Measurements from ENCODE around the gene FAM25A. TPM values are rescaled to one million over a fixed set of nuclear protein-coding genes. Genes with fewer than 3 reads are reported as not detected.
"Not testable (repeated sequence)": the region's sequence is repeated elsewhere in the genome, so short reads cannot be mapped to it uniquely, and the experiment has no call there.

Gene FAM25A
- not detected for total RNA-seq
- not detected for polyA plus RNA-seq
- total RNA-seq, result not detected

DNA sequence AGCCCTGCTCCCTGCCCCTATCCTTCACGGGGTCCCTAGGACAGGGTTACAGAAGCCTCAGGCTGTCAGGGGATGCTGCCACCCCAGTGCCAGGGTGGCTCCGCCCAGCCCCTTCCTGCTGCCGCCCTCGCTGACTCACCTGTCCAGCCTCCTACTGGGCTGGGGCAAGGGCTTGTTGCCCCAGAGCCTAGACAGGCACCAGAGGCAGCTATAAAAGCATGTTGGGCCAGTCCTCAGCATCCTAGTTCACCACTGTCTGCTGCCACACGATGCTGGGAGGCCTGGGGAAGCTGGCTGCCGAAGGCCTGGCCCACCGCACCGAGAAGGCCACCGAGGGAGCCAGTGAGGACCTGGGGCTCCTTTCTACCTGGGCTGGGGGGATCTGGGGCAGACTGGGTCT lies at the start of gene FAM25A:
TSS of gene FAM25A (plus strand) at position 239 of the 400 bp plus-strand sequence. CDS start at position 270, 31 bp downstream.
- H3K4me1 ChIP-seq (ENCODE audit: control insufficient read depth in 2 of 2, insufficient read depth in 2 of 2, low read length in 2 of 2); H3K27ac Mint-ChIP-seq; H3K36me3 ChIP-seq (ENCODE audit: control insufficient read depth in 2 of 3, insufficient read depth in 3 of 3, low read length in 3 of 3); intact Hi-C loops (cut with micrococcal nuclease); H3K27me3 ChIP-seq (ENCODE audit: control insufficient read depth in 2 of 2, insufficient read depth in 2 of 2, low read length in 2 of 2); H3K27ac ChIP-seq (ENCODE audit: low read depth, low read length); H3K4me1 Mint-ChIP-seq; DNase-seq; H3K36me3 Mint-ChIP-seq; H3K9me3 ChIP-seq (ENCODE audit: control insufficient read depth in 2 of 3, low read length in 3 of 3); ATAC-seq; H3K4me3 Mint-ChIP-seq; CTCF ChIA-PET; POLR2A ChIA-PET; H3K4me3 ChIP-seq (ENCODE audit: low read length); H3K9me3 Mint-ChIP-seq; H3K27me3 Mint-ChIP-seq: not testable (repeated sequence)

DNA sequence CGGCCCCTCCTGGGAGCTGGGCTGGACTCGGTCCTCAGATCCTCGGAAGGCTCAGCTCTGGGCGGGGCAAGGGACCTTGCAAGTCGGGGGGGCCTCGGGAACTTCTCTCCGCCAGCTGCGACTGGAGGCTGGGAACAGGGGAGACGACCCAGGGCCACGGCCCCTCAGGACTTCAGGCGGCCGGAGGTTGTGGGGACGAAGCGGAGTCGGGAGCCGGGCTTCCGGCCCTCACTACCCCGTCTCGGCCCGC lies 49.2 kb upstream of the FAM25A start:
- peak overlapping the region; percentile 78 for H3K4me3 ChIP-seq (ENCODE audit: low read length)
- peak overlapping the region; percentile 73 to 88 (median 82) for H3K4me3 Mint-ChIP-seq
- H3K9me3 Mint-ChIP-seq, result peaks cover 0 to 2% (median 0%) of the 10 kb centered on the region in 11 donors
- intact Hi-C loops (cut with micrococcal nuclease), result loop anchor here (1.0 to 10.0 kb wide), 8 partner anchors 21 to 450 kb away; partner anchors contain the start of genes BMPR1A (in 1 of the 2), GLUD1 (in 1 of the 2), SHLD2 (in 1 of the 2) and WAPL (in 1 of the 2)
- H3K27ac ChIP-seq (ENCODE audit: low read depth, low read length), result peak overlapping the region; percentile 91
- H3K27me3 ChIP-seq (ENCODE audit: control insufficient read depth in 2 of 2, insufficient read depth in 2 of 2, low read length in 2 of 2), result no peaks in the 10 kb centered on the region
- H3K4me1 Mint-ChIP-seq, result peaks cover 24 to 53% (median 50%) of the 10 kb centered on the region in 7 donors
- H3K27me3 Mint-ChIP-seq, result peaks cover 0 to 49% (median 0%) of the 10 kb centered on the region in 5 donors
- no peaks in the 10 kb centered on the region for H3K36me3 ChIP-seq (ENCODE audit: control insufficient read depth in 2 of 3, insufficient read depth in 3 of 3, low read length in 3 of 3)
- H3K9me3 ChIP-seq (ENCODE audit: control insufficient read depth in 2 of 3, low read length in 3 of 3), result no peaks in the 10 kb centered on the region
- ChIA-PET CTCF (interaction anchor here (0.6 to 6.3 kb wide), 4 partner anchors 10 to 139 kb away, joined by 4 to 90 read pairs (median 4); partner anchors contain the start of gene SNCG), POLR2A (interaction anchor here (0.5 to 2.3 kb wide), 7 partner anchors 15 to 565 kb away, joined by 3 to 8 read pairs (median 4); partner anchors contain the start of genes GLUD1 and SHLD2)
- peak overlapping the region; percentile 77 to 96 (median 91) for H3K27ac Mint-ChIP-seq
- ATAC-seq (no peak), DNase-seq (no peak)
- no peaks in the 10 kb centered on the region for H3K36me3 Mint-ChIP-seq
- H3K4me1 ChIP-seq (ENCODE audit: control insufficient read depth in 2 of 2, insufficient read depth in 2 of 2, low read length in 2 of 2), result peaks cover 12 to 41% of the 10 kb centered on the region in 2 donors

DNA sequence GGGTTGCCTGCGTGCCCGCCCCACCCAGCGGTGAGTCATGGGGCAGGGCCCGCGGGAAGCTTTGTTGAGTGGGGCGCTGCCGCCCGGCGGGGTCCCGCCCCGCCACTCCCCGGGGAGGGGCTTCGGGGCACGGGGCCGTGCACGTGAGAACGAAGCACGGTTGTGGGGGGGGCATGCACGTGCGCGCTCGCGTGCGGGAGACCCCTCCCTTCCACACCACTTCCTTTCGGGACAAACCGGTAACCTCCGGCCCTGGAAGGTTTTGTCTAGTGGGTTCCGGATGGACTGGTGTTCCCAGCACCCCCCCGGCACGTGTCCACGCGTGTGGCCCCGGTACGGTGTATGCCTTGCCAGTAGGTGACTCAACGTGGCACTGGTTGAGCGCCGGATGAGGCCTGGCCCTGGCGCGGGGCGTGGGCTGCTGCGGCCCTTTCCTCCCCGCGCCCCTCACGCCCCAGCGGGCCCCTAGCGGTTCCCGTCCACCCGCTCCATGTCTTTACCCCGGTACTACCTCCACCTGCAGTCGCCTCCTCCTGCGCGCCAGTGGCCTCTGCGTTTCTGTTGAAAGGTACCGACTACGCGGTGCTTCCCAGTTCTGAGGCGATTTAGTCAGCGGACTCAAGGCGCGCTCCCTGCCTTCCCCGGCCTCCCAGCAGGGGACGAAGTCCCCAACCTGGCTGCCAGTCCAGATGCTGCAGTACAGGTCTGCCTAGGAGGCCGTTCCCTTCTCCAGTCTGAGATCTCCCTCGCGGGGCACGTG lies 48.7 kb upstream of the FAM25A start:
- intact Hi-C loops (cut with micrococcal nuclease), result loop anchor here (1.0 to 10.0 kb wide), 8 partner anchors 21 to 450 kb away; partner anchors contain the start of genes BMPR1A (in 1 of the 2), GLUD1 (in 1 of the 2), SHLD2 (in 1 of the 2) and WAPL (in 1 of the 2)
- Histone ChIP-seq H3K4me1 (ENCODE audit: control insufficient read depth in 2 of 2, insufficient read depth in 2 of 2, low read length in 2 of 2) (peaks cover 12 to 36% of the 10 kb centered on the region in 2 donors), H3K4me3 (ENCODE audit: low read length) (peak overlapping the region; percentile 78), H3K27me3 (ENCODE audit: control insufficient read depth in 2 of 2, insufficient read depth in 2 of 2, low read length in 2 of 2) (no peaks in the 10 kb centered on the region), H3K9me3 (ENCODE audit: control insufficient read depth in 2 of 3, low read length in 3 of 3) (no peaks in the 10 kb centered on the region), H3K27ac (ENCODE audit: low read depth, low read length) (peak overlapping the region; percentile 91), H3K36me3 (ENCODE audit: control insufficient read depth in 2 of 3, insufficient read depth in 3 of 3, low read length in 3 of 3) (no peaks in the 10 kb centered on the region)
- Mint-ChIP-seq H3K27ac (peak overlapping the region; percentile 78 to 96 (median 92)), H3K4me1 (peaks cover 19 to 47% (median 45%) of the 10 kb centered on the region in 7 donors), H3K36me3 (no peaks in the 10 kb centered on the region), H3K27me3 (peaks cover 0 to 49% (median 0%) of the 10 kb centered on the region in 5 donors), H3K4me3 (peak overlapping the region; percentile 76 to 89 (median 84)), H3K9me3 (peaks cover 0 to 2% (median 0%) of the 10 kb centered on the region in 11 donors)
- ChIA-PET POLR2A (interaction anchor here (0.5 to 2.3 kb wide), 7 partner anchors 15 to 565 kb away, joined by 3 to 8 read pairs (median 4); partner anchors contain the start of genes GLUD1 and SHLD2), CTCF (interaction anchor here (0.6 to 6.3 kb wide), 4 partner anchors 11 to 139 kb away, joined by 4 to 90 read pairs (median 4); partner anchors contain the start of gene SNCG)
- ATAC-seq (peak; percentile 93), DNase-seq (peak; percentile 85 to 95 (median 90))

DNA sequence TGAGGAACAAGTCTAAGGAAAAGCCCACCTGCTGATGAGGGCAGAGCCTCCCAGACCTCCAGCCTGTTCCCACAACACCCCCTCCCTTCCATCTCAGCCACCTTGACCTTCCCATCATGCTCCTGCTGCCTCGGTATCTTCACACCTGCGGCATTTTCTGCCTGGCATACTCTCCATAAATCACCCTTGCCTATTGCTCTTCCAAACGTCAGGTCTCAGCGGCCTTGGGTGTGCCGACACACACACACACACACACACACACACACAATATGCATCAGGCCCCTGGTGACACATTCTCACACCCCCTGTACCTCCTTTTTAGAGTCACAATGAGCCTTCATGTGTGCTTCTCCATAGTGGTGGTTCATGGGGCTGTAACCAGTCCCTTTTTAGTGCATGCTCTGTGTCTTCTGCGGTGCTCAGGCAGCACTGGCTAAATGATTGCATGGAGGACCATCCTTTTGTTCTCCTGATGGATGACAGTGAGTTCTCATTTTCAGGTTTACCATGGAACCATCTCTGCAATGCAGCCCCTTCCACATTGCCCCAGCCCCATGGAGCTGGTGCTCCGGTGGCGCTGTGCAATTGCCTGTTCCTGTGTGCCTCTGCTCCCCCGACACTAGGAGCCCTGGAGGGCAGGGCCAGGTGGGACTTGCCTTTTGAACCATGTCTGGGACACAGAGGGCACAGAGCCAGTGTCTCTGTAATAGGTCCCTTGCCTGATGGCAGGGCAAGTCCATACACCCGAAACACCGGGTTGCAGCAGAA lies 47.3 kb upstream of the FAM25A start:
- Mint-ChIP-seq H3K27me3 (peaks cover 0 to 49% (median 0%) of the 10 kb centered on the region in 5 donors), H3K4me3 (peak overlapping the region in 9 of 10 donors; percentile 12 to 83 (median 47)), H3K27ac (peak overlapping the region; percentile 4 to 94 (median 84)), H3K9me3 (no peaks in the 10 kb centered on the region), H3K4me1 (peaks cover 14 to 36% (median 32%) of the 10 kb centered on the region in 7 donors), H3K36me3 (no peaks in the 10 kb centered on the region)
- no peaks in the 10 kb centered on the region for H3K36me3 ChIP-seq (ENCODE audit: control insufficient read depth in 2 of 3, insufficient read depth in 3 of 3, low read length in 3 of 3)
- no peaks in the 10 kb centered on the region for H3K27me3 ChIP-seq (ENCODE audit: control insufficient read depth in 2 of 2, insufficient read depth in 2 of 2, low read length in 2 of 2)
- no peak for ATAC-seq
- H3K4me3 ChIP-seq (ENCODE audit: low read length), result no peak overlapping the region
- H3K27ac ChIP-seq (ENCODE audit: low read depth, low read length), result no peak overlapping the region
- POLR2A ChIA-PET, result no interaction called here
- no peaks in the 10 kb centered on the region for H3K9me3 ChIP-seq (ENCODE audit: control insufficient read depth in 2 of 3, low read length in 3 of 3)
- CTCF ChIA-PET, result no interaction called here
- peaks cover 12 to 22% of the 10 kb centered on the region in 2 donors for H3K4me1 ChIP-seq (ENCODE audit: control insufficient read depth in 2 of 2, insufficient read depth in 2 of 2, low read length in 2 of 2)
- intact Hi-C loops (cut with micrococcal nuclease), result loop anchor here in 1 of 2 donors (5.0 to 10.0 kb wide), 2 partner anchors 215 to 372 kb away; partner anchors contain the start of gene BMPR1A
- DNase-seq, result no peak

DNA sequence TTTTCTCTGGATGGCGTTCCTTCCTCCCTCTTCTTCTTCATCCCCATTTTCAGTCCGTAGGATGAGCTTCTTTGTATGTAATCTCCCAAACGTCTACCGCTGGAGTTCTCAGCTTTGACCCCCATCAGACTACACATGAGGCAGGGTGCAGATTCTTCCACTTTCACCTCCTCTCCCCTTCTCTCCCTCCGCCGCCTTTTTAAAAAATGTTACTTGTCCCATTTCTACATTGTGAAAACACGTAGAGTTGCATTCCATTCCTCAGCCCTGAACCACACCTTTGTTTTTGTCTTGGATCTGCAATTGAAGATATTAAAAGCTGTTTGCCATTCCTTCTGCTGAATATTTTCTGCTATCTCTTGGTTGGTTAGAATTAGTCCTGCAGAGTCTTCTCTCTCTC lies 45.6 kb upstream of the FAM25A start:
- Histone ChIP-seq H3K36me3 (ENCODE audit: control insufficient read depth in 2 of 3, insufficient read depth in 3 of 3, low read length in 3 of 3) (no peaks in the 10 kb centered on the region), H3K27me3 (ENCODE audit: control insufficient read depth in 2 of 2, insufficient read depth in 2 of 2, low read length in 2 of 2) (no peaks in the 10 kb centered on the region), H3K27ac (ENCODE audit: low read depth, low read length) (no peak overlapping the region), H3K4me1 (ENCODE audit: control insufficient read depth in 2 of 2, insufficient read depth in 2 of 2, low read length in 2 of 2) (peaks cover 12 to 13% of the 10 kb centered on the region in 2 donors), H3K9me3 (ENCODE audit: control insufficient read depth in 2 of 3, low read length in 3 of 3) (no peaks in the 10 kb centered on the region), H3K4me3 (ENCODE audit: low read length) (no peak overlapping the region)
- intact Hi-C loops (cut with micrococcal nuclease), result loop anchor here in 1 of 2 donors (5.0 to 10.0 kb wide), 2 partner anchors 217 to 370 kb away; partner anchors contain the start of gene BMPR1A
- H3K36me3 Mint-ChIP-seq, result no peaks in the 10 kb centered on the region
- peak overlapping the region in 7 of 9 donors; percentile 1 to 90 (median 41) for H3K27ac Mint-ChIP-seq
- ATAC-seq (no peak), DNase-seq (no peak)
- ChIA-PET POLR2A (no interaction called here), CTCF (interaction anchor here (0.6 to 0.8 kb wide), 2 partner anchors 35 to 68 kb away, joined by 4 read pairs; no protein-coding TSS in a partner anchor)
- H3K4me3 Mint-ChIP-seq, result no peak overlapping the region
- peaks cover 0 to 45% (median 0%) of the 10 kb centered on the region in 5 donors for H3K27me3 Mint-ChIP-seq
- H3K4me1 Mint-ChIP-seq, result peaks cover 14 to 25% (median 23%) of the 10 kb centered on the region in 7 donors
- no peaks in the 10 kb centered on the region for H3K9me3 Mint-ChIP-seq
